GM12801 (cell line): ENCODE measurements around the gene NAPA.

ENCODE experiments used
- CTCF ChIP-seq: IDR thresholded peaks from one replicate; pipeline ENCODE4 v1.5.1; 2011; ENCODE audit warnings: control low read depth; ENCODE audit not compliant: insufficient read length; ENCODE audit errors: extremely low read depth

Gene NAPA

GRCh38 chr19:47512183-47512947 lies 2.5 kb downstream of the NAPA start:
- TF ChIP-seq CTCF: no peak

- TF ChIP-seq CTCF: no peak
Measured at GRCh38 chr19:47511681-47512080, 3.2 kb downstream of the NAPA start.

- no peak for TF ChIP-seq CTCF
Measured at GRCh38 chr19:47511128-47511517, 3.7 kb downstream of the NAPA start.

GRCh38 chr19:47510516-47511127 lies 4.2 kb downstream of the NAPA start:
- TF ChIP-seq CTCF: no peak

- TF ChIP-seq CTCF: no peak
Measured at GRCh38 chr19:47509973-47510372, 4.9 kb downstream of the NAPA start.

GRCh38 chr19:47509170-47509847 lies 5.6 kb downstream of the NAPA start:
- no peak for TF ChIP-seq CTCF

GRCh38 chr19:47508721-47509120 lies 6.1 kb downstream of the NAPA start:
- TF ChIP-seq CTCF: no peak
